Stomach (tissue), 9 donors: Measurements from ENCODE around the gene CXCL1. TPM values are rescaled to one million over a fixed set of nuclear protein-coding genes. Genes with fewer than 3 reads are reported as not detected.

Experiments
- DNase-seq, 2 donors: peaks; one replicate each; pipeline versions ENCODE4 v3.0.0 to v3.0.0-alpha.2; 2013 to 2019
- H3K27ac ChIP-seq, 5 donors: fragments of 200-600 bp in 4 of 5; sonication (generic) in 4 of 5; one replicate each; pipeline ENCODE4 v1.5.1; 2013 to 2019; ENCODE audit warnings: mild to moderate bottlenecking in 1 of 5, moderate library complexity in 1 of 5
- H3K27me3 ChIP-seq, 3 donors: fragments of 200-600 bp; sonication (generic); one replicate each; pipeline ENCODE4 v1.5.1; 2017 to 2019; ENCODE audit warnings: mixed run types in 1 of 3
- H3K36me3 ChIP-seq, 4 donors: fragments of 200-600 bp; sonication (generic); 1 replicate in 3 of 4; 2 replicates in 1 of 4; pipeline ENCODE4 v1.5.1; 2016 to 2019
- H3K4me1 ChIP-seq, 4 donors: fragments of 200-600 bp; sonication (generic); one replicate each; pipeline ENCODE4 v1.5.1; 2016 to 2019
- H3K4me3 ChIP-seq, 4 donors: fragments of 200-600 bp; sonication (generic) in 3 of 4; one replicate each; pipeline ENCODE4 v1.5.1; 2016 to 2019; ENCODE audit warnings: mild to moderate bottlenecking in 1 of 4
- H3K9me3 ChIP-seq, 4 donors: fragments of 200-600 bp; sonication (generic); one replicate each; pipeline ENCODE4 v1.5.1; 2016 to 2019
- CTCF ChIP-seq, 7 experiments: fragments of 450-650 bp in 4 of 7; fragments of 200-600 bp in 3 of 7; sonication (generic) in 3 of 7; IDR thresholded peaks; one replicate each; pipeline ENCODE4 v1.5.1; 2016 to 2019; ENCODE audit warnings: antibody characterized with exemption in 7 of 7, control low read depth in 2 of 7, mild to moderate bottlenecking in 1 of 7
- EP300 ChIP-seq: sonication (generic); formaldehyde crosslinking; IDR thresholded peaks from one replicate; pipeline ENCODE4 v1.6.1; 2017; ENCODE audit warnings: antibody characterized with exemption
- POLR2A ChIP-seq, 4 donors: fragments of 450-650 bp; IDR thresholded peaks; one replicate each; pipeline ENCODE4 v1.6.1; 2016; ENCODE audit warnings: antibody characterized with exemption in 4 of 4, control low read depth in 2 of 4, mild to moderate bottlenecking in 1 of 4, moderate library complexity in 1 of 4
- POLR2AphosphoS5 ChIP-seq, 3 donors: sonication (generic); formaldehyde crosslinking; IDR thresholded peaks; one replicate each; pipeline ENCODE4 v1.6.1; 2016; ENCODE audit warnings: antibody characterized with exemption in 3 of 3
- WGBS, 5 donors: extraction: QIAGEN DNeasy Blood & Tissue Kit in 3 of 5; methylation state at CpG; one replicate each; pipeline versions ENCODE4 v1.1.5 to v1.1.7; 2013 to 2018; 5-methylcytosine and 5-hydroxymethylcytosine counted together
- intact Hi-C: fragments of 100-400 bp; cut with DNase I; formaldehyde crosslinking; loops from one replicate; pipeline ENCODE4 v1.15.1; 2023; ENCODE audit warnings: low total_unique reads
- polyA plus RNA-seq, 3 donors: library from polyadenylated mRNA; stranded (reverse); fragments of 200-250 nt; gene quantifications; one replicate each; pipeline ENCODE4 v1.2.3, GENCODE V29; 2013
- total RNA-seq, 5 donors: library from RNA; depleted of rRNA; stranded (reverse); fragments of >200 nt; gene quantifications; one replicate each; pipeline versions ENCODE4 v1.1.0 to v1.2.3, GENCODE V29; 2014 to 2016
- donor health status: healthy with polysubstance abuse.
- donor health status: Bipolar disorder and iron deficiency.
- donor health status: healthy.

Gene CXCL1
- total and polyA plus RNA-seq, 8 donors: 1.8 to 62.1 (median 30.1) TPM

- H3K4me3 ChIP-seq: no peak overlapping the region
Measured at GRCh38 chr4:73832651-73833237, 36.4 kb upstream of the CXCL1 start.

GRCh38 chr4:73836373-73837279 lies 32.6 kb upstream of the CXCL1 start, which contains the start of gene CXCL6:
CXCL6 (plus strand) TSS chr4:73836678; CDS start chr4:73836751, 73 bp downstream.
- Histone ChIP-seq H3K36me3 (no peaks in the 10 kb centered on the region), H3K9me3 (no peaks in the 10 kb centered on the region), H3K4me3 (peak within 1 kb of the TSS; percentile 26 to 48 (median 39)), H3K27me3 (peaks cover 0 to 20% (median 10%) of the 10 kb centered on the region in 3 donors), H3K27ac (peak within 1 kb of the TSS in 1 of 5 donors; percentile 56), H3K4me1 (peaks cover 9 to 14% (median 11%) of the 10 kb centered on the region in 4 donors)
- DNase-seq: peak; percentile 48 to 59
- TF ChIP-seq POLR2A (IDR thresholded peaks at IDR 0.05) (no peak), EP300 (no peak), CTCF (IDR thresholded peaks at IDR 0.05) (no peak), POLR2AphosphoS5 (IDR thresholded peaks at IDR 0.05) (no peak)
- intact Hi-C loops: no loop called here
- WGBS, 5 donors: 6 to 8% (median 7%) methylated on average over 34 to 41 of the region's 41 CpGs

More at GRCh38 chr4:73832651-73833237, 36.4 kb upstream of the CXCL1 start:
- peaks cover 9 to 14% (median 11%) of the 10 kb centered on the region in 4 donors for H3K4me1 ChIP-seq
- no peaks in the 10 kb centered on the region for H3K9me3 ChIP-seq
- no peak for DNase-seq
- H3K27ac ChIP-seq: no peak overlapping the region
- intact Hi-C loops: no loop called here
- H3K27me3 ChIP-seq: peaks cover 0 to 13% (median 10%) of the 10 kb centered on the region in 3 donors
- 58 to 74% (median 61%) methylated on average over 1 of the region's 1 CpG for WGBS, 5 donors
- H3K36me3 ChIP-seq: no peaks in the 10 kb centered on the region
- TF ChIP-seq EP300 (no peak), POLR2A (IDR thresholded peaks at IDR 0.05) (no peak)

- WGBS, 5 donors: 85 to 91% (median 87%) methylated on average over 5 of the region's 5 CpGs
- DNase-seq: no peak
Measured at GRCh38 chr4:73839071-73839470, 30.1 kb upstream of the CXCL1 start.

GRCh38 chr4:73839715-73840114 lies 29.5 kb upstream of the CXCL1 start:
- Histone ChIP-seq H3K4me1 (peaks cover 9 to 14% (median 11%) of the 10 kb centered on the region in 4 donors), H3K36me3 (no peaks in the 10 kb centered on the region), H3K4me3 (no peak overlapping the region), H3K27me3 (peaks cover 0 to 20% (median 10%) of the 10 kb centered on the region in 3 donors), H3K27ac (no peak overlapping the region), H3K9me3 (no peaks in the 10 kb centered on the region)
- 57 to 72% (median 67%) methylated on average over 3 of the region's 3 CpGs for WGBS, 5 donors
- TF ChIP-seq CTCF (IDR thresholded peaks at IDR 0.05) (no peak), EP300 (no peak)
- DNase-seq: no peak
- intact Hi-C loops: no loop called here

More at GRCh38 chr4:73839071-73839470, 30.1 kb upstream of the CXCL1 start:
- TF ChIP-seq POLR2A (IDR thresholded peaks at IDR 0.05): no peak
- no peak for TF ChIP-seq POLR2AphosphoS5 (IDR thresholded peaks at IDR 0.05)
- no peak for TF ChIP-seq EP300
- no peak for TF ChIP-seq CTCF (IDR thresholded peaks at IDR 0.05)
- Histone ChIP-seq H3K4me3 (no peak overlapping the region), H3K36me3 (no peaks in the 10 kb centered on the region), H3K9me3 (no peaks in the 10 kb centered on the region), H3K27ac (no peak overlapping the region), H3K27me3 (peaks cover 0 to 20% (median 10%) of the 10 kb centered on the region in 3 donors), H3K4me1 (peaks cover 9 to 14% (median 11%) of the 10 kb centered on the region in 4 donors)
- intact Hi-C loops: no loop called here
